ENCODE results near the gene SNX33.

The SNX33 gene

GRCh38 chr15:75641179-75641503 is 6.6 kb upstream of the SNX33 start:
- DNase-seq (ENCODE audit: low spot score): no peak

GRCh38 chr15:75641603-75642002 is 6.1 kb upstream of the SNX33 start:
- DNase-seq (ENCODE audit: low spot score): no peak

- DNase-seq (ENCODE audit: low spot score): no peak
Measured at GRCh38 chr15:75644376-75644775, 3.3 kb upstream of the SNX33 start.

- DNase-seq (ENCODE audit: low spot score): no peak
Measured at GRCh38 chr15:75646112-75646943, 1.4 kb upstream of the SNX33 start.

GRCh38 chr15:75646944-75647364 is 758 bp upstream of the SNX33 start:
- DNase-seq (ENCODE audit: low spot score): no peak

GRCh38 chr15:75648156-75649000 is 666 bp downstream of the SNX33 start:
- no peak for DNase-seq (ENCODE audit: low spot score)

- DNase-seq (ENCODE audit: low spot score): no peak
Measured at GRCh38 chr15:75649045-75649761, 1.5 kb downstream of the SNX33 start.

- no peak for DNase-seq (ENCODE audit: low spot score)
Measured at GRCh38 chr15:75649848-75650247, 2.1 kb downstream of the SNX33 start.

GRCh38 chr15:75650908-75651809 is 3.4 kb downstream of the SNX33 start:
- no peak for DNase-seq (ENCODE audit: low spot score)

- DNase-seq (ENCODE audit: low spot score): no peak
Measured at GRCh38 chr15:75651810-75652543, 4.3 kb downstream of the SNX33 start.

GRCh38 chr15:75653347-75653913 is 5.7 kb downstream of the SNX33 start:
- DNase-seq (ENCODE audit: low spot score): no peak

GRCh38 chr15:75654201-75654907 is 6.6 kb downstream of the SNX33 start:
- no peak for DNase-seq (ENCODE audit: low spot score)

- no peak for DNase-seq (ENCODE audit: low spot score)
Measured at GRCh38 chr15:75655931-75656330, 8.2 kb downstream of the SNX33 start.

- no peak for DNase-seq (ENCODE audit: low spot score)
Measured at GRCh38 chr15:75656331-75656730, 8.6 kb downstream of the SNX33 start.

GRCh38 chr15:75656813-75657212 is 9.1 kb downstream of the SNX33 start:
- DNase-seq (ENCODE audit: low spot score): no peak

- DNase-seq (ENCODE audit: low spot score): no peak
Measured at GRCh38 chr15:75659141-75659771, 11.5 kb downstream of the SNX33 start.

- no peak for DNase-seq (ENCODE audit: low spot score)
Measured at GRCh38 chr15:75659928-75660645, 12.4 kb downstream of the SNX33 start.

- DNase-seq (ENCODE audit: low spot score): no peak
Measured at GRCh38 chr15:75661100-75661755, 13.5 kb downstream of the SNX33 start.
